Activated CD8-positive, alpha-beta T cell treated with anti-CD3 and anti-CD28 coated beads, Interleukin-2, amount 10 ng/mL, durations not matched to agents 7 days and 5 days (primary cell): ENCODE measurements around the gene COPG2. TPM values are rescaled to one million over a fixed set of nuclear protein-coding genes. Genes with fewer than 3 reads are reported as not detected.

Experiments used
- ATAC-seq: fragments of 150-1000 bp; cut with Tn5 transposase; one replicate; pipeline ENCODE4 v1.10.0; 2021; ENCODE audit warnings: moderate library complexity
- CTCF ChIA-PET: fragments of 350-600 bp; sonication (Branson Sonifier 250); formaldehyde crosslinking; loops from one replicate; lab custom pipeline; 2021; ENCODE audit warnings: antibody characterized with exemption; lab: Charles Lee
- POLR2A ChIA-PET: fragments of 350-600 bp; sonication (Branson Sonifier 250); formaldehyde crosslinking; loops from one replicate; lab custom pipeline; 2021; ENCODE audit warnings: antibody characterized with exemption; lab: Charles Lee
- DNase-seq: peaks from one replicate; pipeline ENCODE4 v3.0.0-alpha.2; 2020
- H3K27ac Mint-ChIP-seq: one replicate; pipeline ENCODE4 v1.8.0; 2021; ENCODE audit warnings: mild to moderate bottlenecking, mixed read lengths
- H3K27me3 Mint-ChIP-seq: one replicate; pipeline ENCODE4 v1.8.0; 2021; ENCODE audit warnings: low read depth, mixed read lengths
- H3K36me3 Mint-ChIP-seq: one replicate; pipeline ENCODE4 v1.8.0; 2021; ENCODE audit warnings: low read depth, mixed read lengths
- H3K4me1 Mint-ChIP-seq: one replicate; pipeline ENCODE4 v1.8.0; 2021; ENCODE audit warnings: low read depth, mixed read lengths
- H3K4me3 Mint-ChIP-seq: one replicate; pipeline ENCODE4 v1.8.0; 2021; ENCODE audit warnings: mild to moderate bottlenecking, mixed read lengths
- H3K9me3 Mint-ChIP-seq: one replicate; pipeline ENCODE4 v1.8.0; 2022; ENCODE audit warnings: mixed read lengths; ENCODE audit not compliant: insufficient read depth
- total RNA-seq, 2 experiments: library from RNA; stranded (reverse); gene quantifications; one replicate each; pipeline ENCODE4 v1.2.3, GENCODE V29; 2021

COPG2 gene
- total RNA-seq, 2 experiments from 2014 or later = 14.1 to 14.6 TPM

DNA sequence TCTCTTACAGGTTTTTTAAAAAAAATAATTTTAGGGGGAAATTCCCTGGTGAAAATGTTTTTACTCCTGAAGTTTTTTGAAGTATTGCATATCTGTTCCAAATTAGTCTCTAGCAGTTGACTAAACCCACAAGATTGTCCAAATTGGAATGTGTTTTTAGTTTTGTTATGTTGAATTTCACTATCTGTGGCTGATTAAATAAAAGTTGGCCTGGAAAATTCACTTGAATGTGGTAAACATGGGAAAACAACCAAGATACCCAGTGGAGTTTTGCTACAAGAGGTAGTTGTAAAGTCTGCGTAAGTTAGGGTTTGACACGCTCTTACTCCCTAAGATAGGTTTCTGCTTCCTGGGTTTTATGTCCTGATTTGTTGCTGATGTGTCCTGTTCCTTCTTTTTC lies 14.5 kb upstream of the COPG2 start:
- ATAC-seq (no peak), DNase-seq (no peak)
- peaks cover 11% of the 10 kb centered on the region for H3K27me3 Mint-ChIP-seq
- H3K9me3 Mint-ChIP-seq = no peaks in the 10 kb centered on the region
- no peaks in the 10 kb centered on the region for H3K36me3 Mint-ChIP-seq
- no peaks in the 10 kb centered on the region for H3K4me1 Mint-ChIP-seq
- H3K27ac Mint-ChIP-seq = no peak overlapping the region
- CTCF ChIA-PET = no interaction called here
- no peak overlapping the region for H3K4me3 Mint-ChIP-seq
- POLR2A ChIA-PET = no interaction called here

DNA sequence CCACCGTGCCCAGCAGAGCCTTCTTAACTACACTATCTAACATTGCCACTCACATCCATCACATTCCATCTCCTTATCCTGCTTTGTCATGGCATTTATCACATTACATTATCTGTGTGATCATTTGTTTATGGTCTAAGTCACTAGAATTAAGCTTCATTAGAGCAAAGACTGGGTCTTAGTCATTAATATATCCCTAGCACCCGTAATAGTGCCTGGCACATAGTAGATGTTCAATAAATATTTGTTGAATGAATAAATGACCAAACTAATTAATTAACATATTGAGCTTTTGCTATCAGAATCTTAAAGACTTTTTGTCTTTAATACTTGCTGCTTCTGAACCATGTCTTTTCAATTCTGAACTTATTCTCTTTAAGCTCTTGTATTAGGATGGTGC lies 5.9 kb upstream of the COPG2 start:
- Mint-ChIP-seq H3K9me3 (no peaks in the 10 kb centered on the region), H3K27ac (no peak overlapping the region), H3K36me3 (no peaks in the 10 kb centered on the region), H3K4me3 (no peak overlapping the region), H3K4me1 (peaks cover 4% of the 10 kb centered on the region), H3K27me3 (peaks cover 12% of the 10 kb centered on the region)
- DNase-seq (no peak), ATAC-seq (no peak)
- POLR2A ChIA-PET = no interaction called here
- CTCF ChIA-PET = no interaction called here

- Mint-ChIP-seq H3K27me3 (peaks cover 12% of the 10 kb centered on the region), H3K4me1 (peaks cover 10% of the 10 kb centered on the region), H3K36me3 (no peaks in the 10 kb centered on the region), H3K27ac (no peak overlapping the region), H3K9me3 (no peaks in the 10 kb centered on the region), H3K4me3 (no peak overlapping the region)
- ATAC-seq (no peak), DNase-seq (no peak)
- ChIA-PET CTCF (no interaction called here), POLR2A (no interaction called here)
These were observed 4.5 kb upstream of the COPG2 start for GRCh38 chr7:130673066-130673465.

GRCh38 chr7:130672146-130672545 lies 3.6 kb upstream of the COPG2 start:
- no peak for DNase-seq
- H3K36me3 Mint-ChIP-seq = no peaks in the 10 kb centered on the region
- H3K4me1 Mint-ChIP-seq = peaks cover 18% of the 10 kb centered on the region
- no peak overlapping the region for H3K27ac Mint-ChIP-seq
- CTCF ChIA-PET = no interaction called here
- POLR2A ChIA-PET = no interaction called here
- ATAC-seq = no peak
- H3K9me3 Mint-ChIP-seq = no peaks in the 10 kb centered on the region
- H3K4me3 Mint-ChIP-seq = no peak overlapping the region
- H3K27me3 Mint-ChIP-seq = peaks cover 12% of the 10 kb centered on the region

- Mint-ChIP-seq H3K9me3 (no peaks in the 10 kb centered on the region), H3K36me3 (peaks cover 3% of the 10 kb centered on the region), H3K27me3 (peaks cover 8% of the 10 kb centered on the region), H3K4me3 (peak overlapping the region; percentile 82), H3K4me1 (peaks cover 18% of the 10 kb centered on the region), H3K27ac (peak overlapping the region; percentile 63)
- no peak for ATAC-seq
- ChIA-PET POLR2A (no interaction called here), CTCF (interaction anchor here (1.2 kb wide), 1 partner anchor 89 kb away, joined by 3 read pairs; no protein-coding TSS in a partner anchor)
- DNase-seq = no peak
These were observed 645 bp upstream of the COPG2 start for GRCh38 chr7:130669085-130669700.

DNA sequence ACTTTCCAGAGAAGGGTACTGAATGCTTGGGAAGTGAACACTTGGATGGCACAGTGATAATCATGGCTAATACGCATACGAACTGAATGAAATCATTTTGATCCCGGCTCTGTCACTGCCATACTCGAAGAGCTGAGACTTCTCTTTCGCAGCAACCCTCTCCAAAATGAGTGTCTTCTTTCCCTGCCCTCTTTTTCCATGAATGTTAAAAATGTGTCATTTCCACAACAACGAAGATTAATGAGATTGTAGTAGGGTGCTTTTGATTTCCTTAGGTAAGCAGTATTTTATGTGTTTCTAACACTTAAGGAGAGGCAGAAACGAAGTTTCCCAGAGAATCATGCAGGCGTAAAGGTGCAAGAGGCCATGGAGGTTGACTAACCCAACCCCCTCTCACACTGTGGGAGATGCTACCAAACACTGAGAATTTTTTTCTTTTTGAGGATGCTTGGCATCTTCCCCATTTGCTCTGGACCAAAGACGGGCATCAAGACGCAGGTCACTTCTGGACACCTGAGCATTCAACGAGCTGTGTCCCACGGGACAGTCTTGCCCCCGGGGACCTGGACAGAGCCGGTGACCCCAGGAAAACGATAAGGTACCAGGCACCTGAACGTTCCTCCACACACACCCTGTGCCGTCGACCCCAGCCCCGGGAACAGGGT lies 823 bp downstream of the COPG2 start:
- peak overlapping the region; percentile 83 for H3K4me3 Mint-ChIP-seq
- peak overlapping the region; percentile 74 for H3K27ac Mint-ChIP-seq
- ATAC-seq (peak; percentile 2), DNase-seq (peak; percentile 21)
- CTCF ChIA-PET = interaction anchor here (1.2 kb wide), 1 partner anchor 90 kb away, joined by 3 read pairs; no protein-coding TSS in a partner anchor
- peaks cover 4% of the 10 kb centered on the region for H3K27me3 Mint-ChIP-seq
- peaks cover 18% of the 10 kb centered on the region for H3K4me1 Mint-ChIP-seq
- peaks cover 3% of the 10 kb centered on the region for H3K36me3 Mint-ChIP-seq
- H3K9me3 Mint-ChIP-seq = no peaks in the 10 kb centered on the region
- POLR2A ChIA-PET = no interaction called here

GRCh38 chr7:130662426-130662825 lies 6.1 kb downstream of the COPG2 start:
- CTCF ChIA-PET = interaction anchor here (1.4 kb wide), 1 partner anchor 21 kb away, joined by 3 read pairs; no protein-coding TSS in a partner anchor
- DNase-seq (no peak), ATAC-seq (no peak)
- Mint-ChIP-seq H3K4me1 (peaks cover 9% of the 10 kb centered on the region), H3K9me3 (no peaks in the 10 kb centered on the region), H3K27ac (no peak overlapping the region), H3K36me3 (peaks cover 7% of the 10 kb centered on the region), H3K4me3 (no peak overlapping the region), H3K27me3 (no peaks in the 10 kb centered on the region)
- POLR2A ChIA-PET = no interaction called here

DNA sequence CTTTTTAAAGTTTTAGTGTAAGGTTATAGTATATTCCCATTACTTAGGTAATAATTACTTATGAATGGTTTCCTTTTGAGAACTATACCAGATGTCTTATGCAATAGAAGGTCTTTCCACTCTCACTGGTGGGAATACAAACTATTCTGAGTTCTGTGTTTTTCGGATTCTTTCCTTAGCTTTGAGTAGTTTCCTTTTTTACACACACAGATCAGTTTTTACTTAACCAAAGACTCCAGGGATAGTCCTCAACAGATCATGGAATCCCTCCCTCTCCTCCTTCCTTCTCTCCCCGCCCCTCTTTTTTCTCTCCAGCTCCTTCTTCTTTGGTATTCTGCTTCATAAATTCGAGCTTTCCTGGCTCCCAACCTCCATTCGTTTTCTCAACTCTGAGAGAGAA lies 13.3 kb downstream of the COPG2 start:
- Mint-ChIP-seq H3K36me3 (peaks cover 7% of the 10 kb centered on the region), H3K4me1 (peaks cover 2% of the 10 kb centered on the region), H3K27me3 (no peaks in the 10 kb centered on the region), H3K9me3 (no peaks in the 10 kb centered on the region), H3K4me3 (no peak overlapping the region), H3K27ac (no peak overlapping the region)
- CTCF ChIA-PET = no interaction called here
- POLR2A ChIA-PET = no interaction called here
- ATAC-seq (no peak), DNase-seq (no peak)

- CTCF ChIA-PET = no interaction called here
- H3K36me3 Mint-ChIP-seq = peaks cover 9% of the 10 kb centered on the region
- H3K27me3 Mint-ChIP-seq = no peaks in the 10 kb centered on the region
- H3K27ac Mint-ChIP-seq = no peak overlapping the region
- peaks cover 2% of the 10 kb centered on the region for H3K4me1 Mint-ChIP-seq
- POLR2A ChIA-PET = no interaction called here
- no peak overlapping the region for H3K4me3 Mint-ChIP-seq
- H3K9me3 Mint-ChIP-seq = no peaks in the 10 kb centered on the region
- ATAC-seq (no peak), DNase-seq (no peak)
These were observed 13.7 kb downstream of the COPG2 start for GRCh38 chr7:130654850-130655249.

GRCh38 chr7:130650611-130651120 lies 17.9 kb downstream of the COPG2 start:
- peaks cover 3% of the 10 kb centered on the region for H3K9me3 Mint-ChIP-seq

DNA sequence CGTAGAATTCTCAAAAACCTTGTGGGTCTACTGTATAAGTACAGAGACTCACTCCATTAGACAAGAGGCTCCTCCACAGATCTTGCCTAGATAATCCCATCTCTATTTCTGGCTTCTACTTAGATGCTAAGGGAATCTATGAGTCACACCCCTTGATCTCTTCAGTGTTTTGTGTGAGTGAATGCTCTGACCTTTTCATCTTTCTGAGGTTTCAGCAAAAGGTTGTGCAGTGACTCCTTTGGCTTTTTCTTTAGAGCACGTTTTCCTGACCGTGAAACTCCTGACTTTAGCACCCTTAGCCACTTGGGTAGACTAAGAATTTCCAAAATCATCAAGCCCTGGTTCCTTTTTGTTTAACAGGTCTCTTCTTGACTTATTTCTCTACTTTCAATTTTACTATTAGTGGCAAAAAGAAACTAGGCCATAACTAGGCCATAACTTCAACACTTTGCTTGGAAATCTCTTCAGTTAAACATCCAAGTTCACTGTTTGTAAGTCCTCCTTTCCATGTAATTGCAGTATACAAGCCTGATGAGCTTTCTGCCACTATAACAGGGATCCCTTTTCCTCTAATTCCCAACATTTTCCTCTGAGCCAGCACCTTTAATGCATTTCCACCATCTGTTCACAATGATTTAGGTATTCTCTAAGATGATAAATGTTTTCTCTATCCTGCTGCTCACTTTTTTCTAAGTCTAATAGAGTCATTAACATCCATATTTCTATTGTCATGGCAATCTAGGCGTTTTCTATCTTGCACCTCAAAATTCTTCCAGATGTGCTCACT lies 19.4 kb downstream of the COPG2 start:
- peaks cover 3% of the 10 kb centered on the region for H3K9me3 Mint-ChIP-seq
- POLR2A ChIA-PET = no interaction called here
- no peak overlapping the region for H3K4me3 Mint-ChIP-seq
- H3K27ac Mint-ChIP-seq = no peak overlapping the region
- peaks cover 12% of the 10 kb centered on the region for H3K4me1 Mint-ChIP-seq
- no peaks in the 10 kb centered on the region for H3K27me3 Mint-ChIP-seq
- DNase-seq = no peak
- H3K36me3 Mint-ChIP-seq = peaks cover 24% of the 10 kb centered on the region
- CTCF ChIA-PET = no interaction called here
- peak; percentile 19 for ATAC-seq

More at GRCh38 chr7:130650611-130651120, 17.9 kb downstream of the COPG2 start:
- Mint-ChIP-seq H3K27me3 (no peaks in the 10 kb centered on the region), H3K4me1 (peaks cover 12% of the 10 kb centered on the region), H3K36me3 (peaks cover 21% of the 10 kb centered on the region), H3K4me3 (no peak overlapping the region), H3K27ac (no peak overlapping the region)
- DNase-seq (no peak), ATAC-seq (no peak)
- CTCF ChIA-PET = no interaction called here
- POLR2A ChIA-PET = no interaction called here

- peaks cover 10% of the 10 kb centered on the region for H3K4me1 Mint-ChIP-seq
- H3K4me3 Mint-ChIP-seq = no peak overlapping the region
- CTCF ChIA-PET = no interaction called here
- peaks cover 24% of the 10 kb centered on the region for H3K36me3 Mint-ChIP-seq
- peaks cover 3% of the 10 kb centered on the region for H3K9me3 Mint-ChIP-seq
- no peaks in the 10 kb centered on the region for H3K27me3 Mint-ChIP-seq
- DNase-seq (no peak), ATAC-seq (no peak)
- POLR2A ChIA-PET = no interaction called here
- no peak overlapping the region for H3K27ac Mint-ChIP-seq
These were observed 20.0 kb downstream of the COPG2 start for GRCh38 chr7:130648580-130648979.
